NCI-H1417 treated with DMSO at 0.1 percent for 48 hours (cell line): ENCODE measurements around the gene C4B.
"Not testable (repeated sequence)": the region's sequence is repeated elsewhere in the genome, so short reads cannot be mapped to it uniquely, and the experiment has no call there.

Experiments used
- DNase-seq: peaks from one replicate; lab custom pipeline; 2025; lab: John Stamatoyannopoulos, UW

Gene C4B

DNA sequence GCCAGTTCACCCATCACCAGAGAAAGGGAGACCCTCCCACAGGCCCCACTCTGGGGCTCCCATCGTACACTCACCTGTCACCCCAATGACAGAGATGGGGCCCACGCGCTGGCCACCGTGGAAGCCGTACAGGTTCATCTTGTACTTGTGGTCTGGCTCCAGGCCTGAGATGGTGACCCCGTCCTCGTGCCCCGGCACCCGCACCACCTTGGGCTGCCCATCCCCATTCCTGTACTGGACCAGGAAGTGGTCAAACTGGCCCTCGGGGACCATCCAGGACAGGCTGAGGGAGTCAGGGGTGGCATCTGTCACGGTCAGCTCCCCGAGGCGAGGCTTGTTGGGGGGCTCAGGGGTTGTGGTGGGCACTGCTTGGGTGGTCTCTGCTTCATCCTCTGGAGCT lies 38.7 kb downstream of the C4B start:
- DNase-seq: not testable (repeated sequence)

DNA sequence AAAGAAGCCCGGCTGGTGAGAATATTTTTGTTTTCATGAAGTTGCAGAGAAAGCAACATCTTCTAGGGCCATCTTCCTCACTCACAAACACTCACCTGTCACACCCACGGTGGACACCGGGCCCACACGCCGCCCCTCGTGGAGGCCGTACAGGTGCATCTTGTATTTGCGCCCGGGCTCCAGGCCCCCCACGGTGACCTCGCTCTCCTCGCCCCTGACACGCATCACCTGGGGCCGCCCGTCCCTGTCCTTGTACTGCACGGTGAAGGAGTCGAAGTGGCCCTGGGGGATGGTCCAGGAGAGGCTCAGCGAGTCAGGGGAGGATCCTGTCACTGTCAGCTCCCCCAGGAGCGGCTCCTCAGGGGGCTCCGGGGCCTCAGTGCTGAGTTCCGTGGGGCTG lies 41.2 kb downstream of the C4B start:
- not testable (repeated sequence) for DNase-seq

DNA sequence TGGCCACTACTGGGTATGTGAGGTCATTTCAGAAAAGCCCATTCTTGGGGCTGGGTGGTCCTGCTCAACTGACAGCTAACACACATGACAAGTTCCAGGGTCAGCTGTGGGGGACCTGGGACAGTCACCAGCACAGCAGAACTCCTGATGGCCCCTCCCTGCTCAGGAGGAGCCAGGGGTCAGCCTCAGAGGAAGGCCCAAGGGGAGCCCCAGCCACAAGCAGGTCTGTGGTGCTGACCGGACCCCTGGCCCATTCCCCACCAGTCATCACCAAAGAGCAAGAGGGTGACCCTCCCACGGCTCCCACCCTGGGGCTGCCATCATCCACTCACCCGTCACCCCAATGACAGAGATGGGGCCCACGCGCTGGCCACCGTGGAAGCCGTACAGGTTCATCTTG lies 41.7 kb downstream of the C4B start:
- DNase-seq: no peak

DNA sequence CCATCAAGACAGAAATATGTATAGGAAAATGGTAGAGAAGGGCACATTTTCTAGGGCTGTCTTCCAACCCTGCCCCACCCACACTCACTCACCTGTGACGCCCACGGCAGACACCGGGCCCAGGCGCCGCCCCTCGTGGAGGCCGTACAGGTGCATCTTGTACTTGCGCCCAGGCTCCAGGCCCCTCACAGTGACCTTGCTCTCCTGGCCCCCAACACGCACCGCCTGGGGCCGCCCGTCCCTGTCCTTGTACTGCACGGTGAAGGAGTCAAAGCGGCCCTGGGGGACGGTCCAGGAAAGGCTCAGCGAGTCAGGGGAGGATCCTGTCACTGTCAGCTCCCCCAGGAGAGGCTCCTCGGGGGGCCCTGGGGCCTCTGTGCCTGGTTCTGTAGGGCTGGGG lies 43.4 kb downstream of the C4B start:
- no peak for DNase-seq

DNA sequence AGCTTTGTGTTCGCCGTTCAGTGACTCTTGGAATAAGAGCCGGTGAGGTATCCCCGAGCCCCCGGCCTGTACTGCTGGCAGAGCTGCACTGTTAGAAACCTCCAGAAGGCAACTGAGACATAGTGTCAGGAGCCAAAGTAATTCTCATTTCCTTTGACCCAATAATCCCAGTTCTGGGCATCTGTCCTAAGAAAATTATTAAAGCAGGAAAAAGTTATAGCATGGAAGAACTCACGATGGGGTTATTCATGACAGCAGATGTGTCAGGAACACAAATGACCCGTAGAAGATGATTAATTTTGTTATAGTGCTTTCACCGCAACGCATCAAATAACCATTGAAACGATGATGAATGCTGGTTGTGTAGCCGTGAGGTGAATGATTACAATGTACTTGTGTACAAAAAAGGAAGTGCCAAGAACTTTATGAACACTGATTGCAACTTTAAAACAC lies 43.9 kb downstream of the C4B start:
- DNase-seq: no peak

DNA sequence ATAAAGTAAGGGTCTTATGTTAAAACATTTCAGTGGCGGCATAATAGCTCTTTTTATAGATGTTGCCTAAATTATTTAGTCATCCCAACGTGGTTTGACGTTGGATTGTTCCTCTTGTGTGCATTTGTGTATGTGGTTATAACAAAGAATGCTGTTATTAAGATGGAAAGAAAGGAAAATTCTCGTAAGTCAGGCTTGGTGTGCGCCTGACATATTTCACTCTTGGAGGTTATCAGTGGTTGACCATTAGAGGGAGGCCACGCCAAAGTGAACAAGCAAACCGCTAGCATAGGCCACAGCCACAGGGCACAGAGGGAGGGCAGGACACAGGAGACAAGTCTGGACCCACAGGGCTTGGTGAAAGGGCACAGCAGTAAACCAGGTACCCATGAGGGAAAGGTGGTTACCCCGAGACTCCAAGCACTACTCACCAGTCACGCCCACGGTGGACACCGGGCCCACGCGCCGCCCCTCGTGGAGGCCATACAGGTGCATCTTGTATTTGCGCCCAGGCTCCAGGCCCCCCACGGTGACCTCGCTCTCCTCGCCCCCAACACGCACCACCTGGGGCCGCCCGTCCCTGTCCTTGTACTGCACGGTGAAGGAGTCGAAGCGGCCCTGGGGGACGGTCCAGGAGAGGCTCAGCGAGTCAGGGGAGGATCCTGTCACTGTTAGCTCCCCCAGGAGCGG lies 46.5 kb downstream of the C4B start:
- DNase-seq: no peak

DNA sequence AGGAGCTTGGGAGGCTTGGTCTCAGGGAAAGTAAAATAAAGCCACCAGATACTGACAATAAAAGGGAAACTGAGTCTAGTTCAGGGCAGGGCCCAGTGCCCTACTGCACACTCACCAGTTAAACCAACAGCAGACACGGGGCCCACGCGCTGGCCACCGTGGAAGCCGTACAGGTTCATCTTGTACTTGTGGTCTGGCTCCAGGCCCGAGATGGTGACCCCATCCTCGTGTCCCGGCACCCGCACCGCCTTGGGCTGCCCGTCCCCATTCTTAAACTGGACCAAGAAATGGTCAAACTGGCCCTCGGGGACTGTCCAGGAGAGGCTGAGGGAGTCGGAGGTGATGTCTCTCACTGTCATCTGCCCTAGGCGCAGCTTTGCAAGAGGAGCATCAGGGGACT lies 50.1 kb downstream of the C4B start:
- DNase-seq: no peak

DNA sequence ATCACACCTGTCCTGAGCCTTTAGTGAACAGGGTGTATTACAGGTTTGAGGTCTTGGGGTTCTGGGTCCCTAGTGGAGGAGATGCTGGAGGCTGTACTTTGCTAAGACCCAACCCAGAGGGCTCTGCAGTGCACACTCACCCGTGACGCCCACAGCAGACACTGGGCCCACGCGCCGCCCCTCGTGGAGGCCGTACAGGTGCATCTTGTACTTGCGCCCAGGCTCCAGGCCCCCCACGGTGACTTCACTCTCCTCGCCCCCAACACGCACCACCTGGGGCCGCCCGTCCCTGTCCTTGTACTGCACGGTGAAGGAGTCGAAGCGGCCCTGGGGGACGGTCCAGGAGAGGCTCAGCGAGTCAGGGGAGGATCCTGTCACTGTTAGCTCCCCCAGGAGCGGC lies 52.9 kb downstream of the C4B start:
- not testable (repeated sequence) for DNase-seq

DNA sequence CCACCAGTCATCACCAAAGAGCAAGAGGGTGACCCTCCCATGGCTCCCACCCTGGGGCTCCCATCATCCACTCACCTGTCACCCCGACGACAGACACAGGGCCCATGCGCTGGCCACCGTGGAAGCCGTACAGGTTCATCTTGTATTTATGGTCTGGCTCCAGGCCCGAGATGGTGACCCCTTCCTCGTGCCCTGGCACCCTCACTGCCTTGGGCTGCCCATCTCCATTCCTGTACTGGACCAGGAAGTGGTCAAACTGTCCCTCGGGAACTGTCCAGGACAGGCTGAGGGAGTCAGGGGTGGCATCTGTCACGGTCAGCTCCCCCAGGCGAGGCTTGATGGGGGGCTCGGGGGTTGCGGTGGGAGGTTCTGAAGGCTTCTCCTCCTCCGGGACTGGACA lies 53.7 kb downstream of the C4B start:
- not testable (repeated sequence) for DNase-seq

DNA sequence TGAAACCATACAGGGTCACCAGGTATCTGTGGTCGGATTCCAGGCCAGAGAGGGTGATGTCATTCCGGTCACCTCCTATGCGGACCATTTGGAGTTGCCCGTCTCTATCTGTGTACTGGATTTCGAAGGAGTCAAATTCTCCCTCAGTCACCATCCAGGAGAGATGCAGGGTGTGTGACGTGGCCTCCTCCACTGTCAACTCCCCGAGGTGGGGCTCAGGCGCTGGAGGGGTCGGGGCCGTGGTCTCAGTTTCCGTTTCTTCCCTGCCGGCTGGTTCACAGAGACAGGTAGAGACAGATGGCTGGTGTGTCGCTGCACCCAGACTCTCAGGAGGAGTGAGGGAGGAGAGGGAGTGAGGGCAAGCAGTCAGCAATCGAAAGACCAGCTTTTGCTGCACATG lies 54.3 kb downstream of the C4B start:
- DNase-seq: no peak

DNA sequence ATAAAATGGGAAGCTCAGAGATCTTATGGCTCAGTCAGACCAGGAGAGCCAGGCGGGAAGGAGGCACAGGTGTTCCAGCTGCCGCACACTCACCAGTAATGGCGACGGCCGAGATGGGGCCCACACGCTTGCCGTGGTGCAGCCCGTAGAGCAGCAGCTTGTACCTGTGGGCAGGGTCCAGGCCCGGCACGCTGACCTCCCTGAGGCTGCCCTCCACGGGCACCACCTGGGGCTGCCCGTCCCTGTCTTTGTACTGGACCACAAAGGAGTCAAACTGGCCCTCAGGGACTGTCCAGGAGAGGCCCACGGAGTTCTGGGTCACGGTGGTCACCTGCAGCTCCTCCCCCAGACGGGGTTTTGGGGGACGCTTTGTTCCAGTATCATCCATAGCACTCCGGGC lies 54.9 kb downstream of the C4B start:
- DNase-seq: no peak

DNA sequence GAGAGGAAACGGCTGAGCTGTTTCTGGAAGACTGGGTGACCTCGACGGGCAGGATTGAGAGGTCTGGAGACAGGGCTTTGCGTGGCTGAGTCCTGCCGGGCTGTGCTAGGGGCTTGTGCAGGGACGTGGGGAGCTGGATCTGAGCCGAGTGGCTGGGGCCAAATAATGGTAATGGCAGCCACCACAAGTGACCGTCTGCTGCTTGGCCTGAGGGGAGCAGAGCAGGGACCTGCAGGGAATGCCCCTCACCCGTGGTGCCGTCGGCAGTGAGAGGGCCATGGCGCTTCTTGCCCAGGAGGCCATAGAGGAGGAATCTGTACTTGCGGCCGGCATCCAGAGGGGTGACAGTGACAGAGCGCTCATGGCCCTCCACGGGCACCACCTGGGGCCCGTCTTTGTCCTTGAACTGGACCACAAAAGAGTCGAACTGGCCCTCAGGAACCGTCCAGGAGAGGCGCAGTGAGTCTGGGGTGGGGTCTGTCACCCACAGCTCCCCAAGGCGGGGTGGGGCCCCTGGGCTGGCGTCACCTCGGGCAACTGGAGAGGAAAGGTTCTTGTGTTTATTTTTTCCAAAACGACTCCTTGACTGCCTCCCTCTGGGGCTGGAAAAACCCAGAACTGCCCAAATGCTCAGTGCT lies 55.4 kb downstream of the C4B start:
- no peak for DNase-seq

DNA sequence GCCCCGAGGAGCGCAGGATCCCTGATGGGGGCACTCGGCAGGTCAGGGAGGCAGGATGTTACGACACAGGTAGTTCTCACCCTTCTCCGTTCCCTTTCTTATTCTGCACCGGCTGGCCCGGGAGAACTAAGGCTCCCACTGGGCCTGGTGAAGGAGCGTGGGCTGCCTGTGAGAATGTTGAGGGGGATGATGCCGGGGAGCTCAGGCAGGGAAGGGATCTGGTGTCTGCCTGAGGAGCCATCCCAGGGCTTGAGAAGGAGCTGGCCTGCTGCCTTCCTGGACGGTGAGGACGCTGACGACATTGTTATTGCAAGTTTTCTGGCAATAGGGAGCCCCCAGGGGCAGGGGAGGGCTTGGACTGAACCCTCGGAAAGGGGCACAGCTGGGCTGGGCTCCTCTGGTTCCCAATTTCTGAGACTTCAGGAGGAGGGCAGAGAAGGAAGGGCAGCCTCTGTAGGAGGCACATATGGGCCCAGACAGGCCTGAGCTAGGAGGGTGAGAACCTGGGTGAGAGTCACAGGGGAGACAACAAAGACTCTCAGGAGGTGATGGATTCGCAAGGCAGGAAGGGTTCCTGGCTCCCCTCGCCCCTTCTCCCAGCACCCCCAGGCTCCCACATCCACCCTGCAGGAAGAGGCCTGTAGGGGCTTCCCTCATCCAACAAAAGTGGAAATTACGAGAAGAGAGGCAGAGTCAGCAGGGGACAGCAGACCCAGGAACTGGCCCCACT lies 56.4 kb downstream of the C4B start:
- DNase-seq: no peak

DNA sequence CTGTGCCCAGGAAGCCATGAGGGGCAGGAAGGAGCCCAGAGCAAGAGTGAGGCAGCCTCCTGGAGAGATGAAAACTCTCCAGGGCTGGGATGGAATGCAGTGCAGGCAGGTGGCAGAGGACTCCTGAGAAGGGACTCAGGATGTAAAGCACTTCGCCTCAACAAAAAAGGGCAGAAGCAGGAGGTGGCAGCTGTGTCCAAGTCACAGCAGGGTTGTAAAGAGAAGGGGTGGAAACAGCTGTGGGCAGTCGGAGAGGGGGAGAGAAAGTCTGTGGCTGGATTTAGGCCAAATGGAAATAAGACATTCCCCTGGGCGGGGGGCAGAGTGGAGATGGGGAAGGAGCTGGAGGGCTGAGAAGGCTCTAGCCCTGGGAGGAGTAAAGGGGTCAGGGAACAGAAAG lies 58.5 kb downstream of the C4B start:
- DNase-seq: no peak

DNA sequence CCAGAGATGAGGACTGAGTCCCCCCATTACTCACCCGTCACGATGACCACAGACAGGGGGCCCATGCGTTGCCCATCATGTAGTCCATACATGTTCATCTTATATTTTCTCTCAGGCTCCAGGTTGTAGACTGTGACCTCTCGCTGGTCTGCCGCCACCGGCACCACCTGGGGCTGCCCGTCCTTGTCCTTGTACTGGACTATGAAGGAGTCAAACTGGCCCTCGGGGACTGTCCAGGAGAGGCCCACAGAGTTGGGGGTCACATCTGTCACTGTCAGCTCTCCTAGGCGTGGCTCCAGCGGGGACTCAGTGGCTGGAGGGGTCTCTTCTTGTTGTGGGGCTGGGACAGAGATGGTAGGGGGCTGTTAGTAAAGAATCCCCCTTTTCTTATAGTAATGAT lies 59.0 kb downstream of the C4B start:
- DNase-seq: no peak

DNA sequence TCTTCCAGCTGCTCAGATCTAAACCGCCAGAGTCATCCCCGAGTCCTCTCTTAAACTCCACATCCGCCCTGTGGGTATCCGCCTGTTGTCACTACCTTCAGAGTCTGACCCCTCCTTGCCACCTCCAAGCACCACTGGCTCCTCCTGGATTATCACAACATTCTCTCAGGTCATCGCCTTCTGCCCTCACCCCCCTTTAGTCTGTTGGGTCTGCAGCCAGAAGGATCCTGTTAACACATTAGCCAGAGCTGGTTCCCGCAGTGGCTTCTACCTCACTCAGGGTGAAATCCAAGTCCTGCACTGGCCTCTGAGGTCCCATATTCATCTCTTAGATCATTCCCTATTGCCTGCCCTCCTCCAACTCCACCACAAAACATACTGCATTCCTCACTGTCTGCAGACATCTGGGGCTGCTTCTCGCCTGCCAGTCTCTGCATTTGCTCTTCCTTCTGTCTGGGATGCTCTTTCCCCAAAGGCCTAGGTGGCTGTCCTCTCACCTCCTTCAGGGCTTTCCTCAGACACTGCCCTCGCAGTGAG lies 60.5 kb downstream of the C4B start:
- DNase-seq: no peak

DNA sequence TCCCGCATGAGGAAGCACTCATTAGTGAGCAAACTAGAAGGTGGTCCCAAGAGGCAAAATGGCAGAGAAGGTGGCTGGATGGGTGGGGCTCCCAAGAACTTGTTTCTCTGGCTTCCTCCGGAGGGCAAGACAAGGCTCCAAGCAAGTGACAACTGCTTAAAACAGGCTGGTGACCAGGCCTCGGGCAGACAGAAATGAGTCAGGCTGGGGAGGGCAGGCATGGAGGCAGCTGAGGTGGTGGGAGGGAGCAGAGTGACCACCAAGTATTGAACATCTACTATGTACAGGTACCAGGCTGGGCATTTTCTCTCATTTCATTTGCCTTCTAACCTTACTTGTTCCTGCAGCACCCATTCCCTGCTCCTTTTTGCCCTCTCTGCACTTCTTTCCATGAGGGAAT lies 61.2 kb downstream of the C4B start:
- no peak for DNase-seq

DNA sequence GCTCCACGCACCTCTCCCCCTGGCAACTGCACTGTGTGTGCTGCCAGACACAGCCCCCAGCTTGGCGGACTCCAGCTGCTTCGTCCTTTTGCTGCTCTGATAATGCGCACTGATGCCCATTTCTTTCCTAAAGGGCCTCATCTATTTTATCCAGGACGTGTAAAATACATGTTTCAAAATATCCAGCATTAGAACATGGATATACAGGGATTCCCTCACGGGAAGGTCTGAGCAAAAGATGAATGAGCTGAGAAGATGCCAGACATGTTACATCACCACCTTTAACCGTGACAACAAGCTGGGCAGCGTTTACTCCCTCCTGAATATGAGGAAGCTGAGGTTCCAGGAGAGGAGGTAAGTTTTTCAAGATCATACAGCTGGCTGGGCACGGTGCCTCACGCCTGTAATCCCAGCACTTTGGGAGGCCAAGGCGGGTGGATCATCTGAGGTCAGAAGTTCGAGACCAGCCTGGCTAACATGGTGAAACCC lies 61.8 kb downstream of the C4B start:
- DNase-seq: no peak

DNA sequence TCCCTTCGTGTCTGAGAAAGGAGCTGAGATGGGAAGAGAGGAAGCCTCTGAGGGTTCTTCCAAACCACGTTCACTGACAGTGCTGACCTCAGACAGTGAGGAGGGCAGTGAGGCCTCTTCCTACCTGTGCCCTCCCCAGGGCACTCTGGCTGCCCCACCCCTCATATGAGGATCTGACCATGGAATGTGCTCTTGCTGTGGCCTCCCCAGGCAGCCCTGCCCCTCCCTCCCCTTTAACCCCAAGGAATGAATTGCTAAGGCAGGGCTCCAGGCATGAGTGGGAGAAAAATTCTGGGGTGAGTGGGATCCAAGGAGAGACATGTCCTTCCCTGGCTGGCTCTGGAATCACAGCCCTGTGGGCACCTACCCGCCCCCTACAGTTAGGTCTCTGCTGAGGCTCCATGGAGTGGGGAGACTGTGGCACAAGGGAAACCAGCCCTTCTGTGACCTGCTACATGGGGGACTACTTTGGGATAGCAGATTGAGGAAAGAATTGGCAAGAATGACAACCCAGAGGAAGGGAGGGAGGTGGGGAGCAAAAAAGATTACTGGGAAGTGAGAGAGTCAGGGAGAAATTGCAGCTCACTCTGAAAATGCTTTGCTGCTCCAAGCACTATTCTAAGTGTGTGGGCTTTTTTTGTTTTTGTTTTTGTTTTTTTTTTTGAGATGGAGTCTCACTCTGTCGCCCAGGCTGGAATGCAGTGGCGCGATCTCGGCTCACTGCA lies 65.1 kb downstream of the C4B start:
- DNase-seq: no peak

DNA sequence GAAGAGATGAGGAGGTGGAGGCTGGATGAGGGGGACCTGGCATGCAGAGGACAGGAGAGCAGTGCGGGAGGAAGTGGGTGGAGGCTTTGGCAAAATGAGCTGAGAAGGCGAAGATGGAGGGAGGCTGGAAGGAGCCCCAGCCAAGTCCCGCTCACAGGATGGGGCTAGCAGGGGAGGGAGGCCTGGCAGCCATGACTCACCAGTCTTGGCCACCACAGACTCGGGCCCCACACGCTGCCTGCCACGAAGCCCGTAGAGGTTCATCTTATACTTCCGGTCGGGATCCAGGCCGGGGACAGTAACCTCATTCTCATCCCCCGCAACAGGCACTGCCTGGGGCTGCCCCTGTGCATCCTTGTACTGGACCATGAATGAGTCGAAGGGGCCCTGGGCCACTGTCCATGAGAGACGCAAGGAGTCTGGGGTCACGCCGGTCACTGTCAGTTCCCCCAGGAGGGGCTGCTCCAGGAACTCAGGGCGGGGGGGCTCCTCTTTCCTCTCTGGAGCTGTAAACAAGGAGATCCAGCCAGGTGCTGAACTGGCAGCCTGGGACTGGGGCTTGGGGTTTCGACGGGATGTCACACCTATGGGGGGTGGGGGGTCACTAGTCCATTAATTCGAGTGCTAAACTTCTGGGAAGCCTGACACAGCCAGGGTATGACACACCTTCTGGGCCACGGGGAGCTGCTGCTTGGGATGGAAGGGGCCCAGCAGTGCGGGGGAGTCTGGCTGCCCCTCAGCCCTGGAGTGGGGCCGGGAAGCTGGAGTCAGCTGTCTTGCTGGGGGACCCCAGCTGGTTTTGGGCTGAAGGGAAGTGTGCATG lies 66.8 kb downstream of the C4B start:
- no peak for DNase-seq

DNA sequence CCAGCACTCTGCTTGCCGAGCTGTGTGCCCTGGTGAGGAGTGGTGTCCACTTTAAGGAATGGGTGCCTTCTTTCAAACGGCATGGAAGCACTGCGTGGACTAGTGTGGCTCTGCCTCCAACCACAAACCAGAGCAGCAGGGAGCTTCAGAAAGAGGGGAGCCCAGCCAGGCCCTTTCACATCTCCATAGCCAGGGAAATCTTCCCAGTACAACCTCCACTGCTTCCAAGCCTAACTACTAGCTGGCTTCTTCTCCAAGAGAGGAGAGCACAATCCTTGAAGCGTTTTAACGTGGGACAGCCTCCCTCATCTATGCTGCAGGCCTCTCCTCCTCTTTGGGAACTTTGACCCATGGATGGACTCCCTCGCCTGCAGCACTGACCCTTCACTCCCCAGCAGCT lies 67.9 kb downstream of the C4B start:
- no peak for DNase-seq
